Measurements from ENCODE around the gene ZFAND3.

GRCh38 chr6:37919417-37920157 is 100.1 kb downstream of the ZFAND3 start:
- TF ChIP-seq CTCF (IDR thresholded peaks at IDR 0.05) (no peak), EP300 (IDR thresholded peaks at IDR 0.05) (no peak)
